ENCODE data around the gene GPRIN2.
A peak's percentile ranks its signal among the peaks of the same experiment; 100 is the strongest.
"Not testable (repeated sequence)": the region's sequence is repeated elsewhere in the genome, so short reads cannot be mapped to it uniquely, and the experiment has no call there.

Gene GPRIN2

GRCh38 chr10:46573884-46574283, 17.4 kb upstream of the GPRIN2 start:
- DNase-seq (ENCODE audit: low read depth in 1 of 2, low spot score in 1 of 2); in situ Hi-C loops (cut with HindIII; ENCODE audit: low pct_unique_long_range_greater_than_20kb, low sequenced_read_pairs): not testable (repeated sequence)

- in situ Hi-C loops (cut with HindIII; ENCODE audit: low pct_unique_long_range_greater_than_20kb, low sequenced_read_pairs): not testable (repeated sequence)
These were observed 16.9 kb upstream of the GPRIN2 start for GRCh38 chr10:46573314-46573713.

GRCh38 chr10:46572765-46573164, 16.3 kb upstream of the GPRIN2 start:
- DNase-seq (ENCODE audit: low read depth in 1 of 2, low spot score in 1 of 2): peak in 1 of 2 experiments; percentile 45
- in situ Hi-C loops (cut with HindIII; ENCODE audit: low pct_unique_long_range_greater_than_20kb, low sequenced_read_pairs): not testable (repeated sequence)

More at GRCh38 chr10:46573314-46573713, 16.9 kb upstream of the GPRIN2 start:
- peak in 1 of 2 experiments; percentile 0 for DNase-seq (ENCODE audit: low read depth in 1 of 2, low spot score in 1 of 2)

GRCh38 chr10:46570655-46571054, 14.2 kb upstream of the GPRIN2 start:
- DNase-seq (ENCODE audit: low read depth in 1 of 2, low spot score in 1 of 2); in situ Hi-C loops (cut with HindIII; ENCODE audit: low pct_unique_long_range_greater_than_20kb, low sequenced_read_pairs): not testable (repeated sequence)

GRCh38 chr10:46567151-46567550, 10.7 kb upstream of the GPRIN2 start:
- in situ Hi-C loops (cut with HindIII; ENCODE audit: low pct_unique_long_range_greater_than_20kb, low sequenced_read_pairs); DNase-seq (ENCODE audit: low read depth in 1 of 2, low spot score in 1 of 2): not testable (repeated sequence)

- DNase-seq (ENCODE audit: low read depth in 1 of 2, low spot score in 1 of 2): peak in 1 of 2 experiments; percentile 87
- in situ Hi-C loops (cut with HindIII; ENCODE audit: low pct_unique_long_range_greater_than_20kb, low sequenced_read_pairs): not testable (repeated sequence)
These were observed 9.3 kb upstream of the GPRIN2 start for GRCh38 chr10:46565591-46566332.

- no peak for TF ChIP-seq JUND (IDR thresholded peaks at IDR 0.05; ENCODE audit: low read depth)
- in situ Hi-C loops (cut with HindIII; ENCODE audit: low pct_unique_long_range_greater_than_20kb, low sequenced_read_pairs): no loop called here
- no peak for DNase-seq (ENCODE audit: low read depth in 1 of 2, low spot score in 1 of 2)
These were observed 4.5 kb upstream of the GPRIN2 start for GRCh38 chr10:46560952-46561351.

- TF ChIP-seq JUND (IDR thresholded peaks at IDR 0.05; ENCODE audit: low read depth): no peak
- in situ Hi-C loops (cut with HindIII; ENCODE audit: low pct_unique_long_range_greater_than_20kb, low sequenced_read_pairs): no loop called here
- DNase-seq (ENCODE audit: low read depth in 1 of 2, low spot score in 1 of 2): no peak
These were observed 3.9 kb upstream of the GPRIN2 start for GRCh38 chr10:46560381-46560780.

GRCh38 chr10:46559231-46559671, 2.8 kb upstream of the GPRIN2 start:
- in situ Hi-C loops (cut with HindIII; ENCODE audit: low pct_unique_long_range_greater_than_20kb, low sequenced_read_pairs): no loop called here
- no peak for DNase-seq (ENCODE audit: low read depth in 1 of 2, low spot score in 1 of 2)
- no peak for TF ChIP-seq JUND (IDR thresholded peaks at IDR 0.05; ENCODE audit: low read depth)

- TF ChIP-seq JUND (IDR thresholded peaks at IDR 0.05; ENCODE audit: low read depth): no peak
- in situ Hi-C loops (cut with HindIII; ENCODE audit: low pct_unique_long_range_greater_than_20kb, low sequenced_read_pairs): no loop called here
- DNase-seq (ENCODE audit: low read depth in 1 of 2, low spot score in 1 of 2): peak in 1 of 2 experiments; percentile 57
These were observed 2.1 kb upstream of the GPRIN2 start for GRCh38 chr10:46558392-46559185.

- no peak for DNase-seq (ENCODE audit: low read depth in 1 of 2, low spot score in 1 of 2)
- in situ Hi-C loops (cut with HindIII; ENCODE audit: low pct_unique_long_range_greater_than_20kb, low sequenced_read_pairs): no loop called here
- TF ChIP-seq JUND (IDR thresholded peaks at IDR 0.05; ENCODE audit: low read depth): no peak
These were observed 1.6 kb upstream of the GPRIN2 start for GRCh38 chr10:46558122-46558391.

GRCh38 chr10:46557319-46558121, 1.1 kb upstream of the GPRIN2 start:
- in situ Hi-C loops (cut with HindIII; ENCODE audit: low pct_unique_long_range_greater_than_20kb, low sequenced_read_pairs): no loop called here
- no peak for DNase-seq (ENCODE audit: low read depth in 1 of 2, low spot score in 1 of 2)
- TF ChIP-seq JUND (IDR thresholded peaks at IDR 0.05; ENCODE audit: low read depth): no peak
